GM12878 (cell line): ENCODE results near the gene SLITRK4.

Experiments
- RFX5 ChIP-seq: IDR thresholded peaks from 2 replicates; pipeline ENCODE4 v1.6.1; 2011; ENCODE audit warnings: low read depth, low read length, improper control_type of control experiment
- SMARCA5 ChIP-seq: fragments of 450-650 bp; IDR thresholded peaks from 2 replicates; pipeline ENCODE4 v1.6.1; 2017; ENCODE audit warnings: mild to moderate bottlenecking
- TAF1 ChIP-seq: IDR thresholded peaks from 2 replicates; pipeline ENCODE4 v1.6.1; 2011; ENCODE audit warnings: mild to moderate bottlenecking, low read depth, low read length, borderline replicate concordance
- YY1 ChIP-seq: IDR thresholded peaks from 2 replicates; pipeline ENCODE4 v1.6.1; 2011; ENCODE audit warnings: low read depth, mild to moderate bottlenecking, low read length

GRCh38 chrX:143621276-143621675 is 14.6 kb downstream of the SLITRK4 start:
- no peak for TF ChIP-seq RFX5
- no peak for TF ChIP-seq TAF1
- no peak for TF ChIP-seq YY1
- TF ChIP-seq SMARCA5, result no peak
